GM12874 (cell line): ENCODE results near the gene AIFM3.

ENCODE experiments used
- TF ChIP-seq, protein P1 (sequence below): IDR thresholded peaks from 2 replicates; pipeline ENCODE4 v1.5.1; 2011; ENCODE audit warnings: low read depth, mild to moderate bottlenecking, control low read depth, low read length, moderate library complexity; ENCODE audit not compliant: insufficient read depth

The AIFM3 gene

DNA sequence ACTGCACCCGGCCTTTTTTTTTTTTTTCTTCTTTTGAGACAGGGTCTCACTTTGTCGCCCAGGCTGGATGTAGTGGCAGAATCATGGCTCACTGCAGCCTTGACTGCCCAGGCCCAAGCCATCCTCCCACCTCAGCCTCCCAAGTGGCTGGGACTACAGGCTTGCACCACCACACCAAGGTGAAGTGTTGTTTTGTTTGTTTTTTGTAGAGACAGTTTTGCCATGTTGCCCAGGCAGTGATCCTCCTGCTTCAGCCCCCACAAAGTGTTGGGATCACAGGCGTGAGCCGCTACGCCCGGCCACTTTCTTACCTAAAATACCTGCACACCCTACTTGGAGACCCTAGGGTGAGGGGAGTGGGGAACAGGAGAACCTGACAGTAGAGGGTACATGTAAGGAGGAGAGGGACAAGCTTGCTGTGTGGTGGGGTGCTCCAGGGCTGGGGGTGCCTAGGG is 4.5 kb upstream of the AIFM3 start:
- TF ChIP-seq, protein P1, sequence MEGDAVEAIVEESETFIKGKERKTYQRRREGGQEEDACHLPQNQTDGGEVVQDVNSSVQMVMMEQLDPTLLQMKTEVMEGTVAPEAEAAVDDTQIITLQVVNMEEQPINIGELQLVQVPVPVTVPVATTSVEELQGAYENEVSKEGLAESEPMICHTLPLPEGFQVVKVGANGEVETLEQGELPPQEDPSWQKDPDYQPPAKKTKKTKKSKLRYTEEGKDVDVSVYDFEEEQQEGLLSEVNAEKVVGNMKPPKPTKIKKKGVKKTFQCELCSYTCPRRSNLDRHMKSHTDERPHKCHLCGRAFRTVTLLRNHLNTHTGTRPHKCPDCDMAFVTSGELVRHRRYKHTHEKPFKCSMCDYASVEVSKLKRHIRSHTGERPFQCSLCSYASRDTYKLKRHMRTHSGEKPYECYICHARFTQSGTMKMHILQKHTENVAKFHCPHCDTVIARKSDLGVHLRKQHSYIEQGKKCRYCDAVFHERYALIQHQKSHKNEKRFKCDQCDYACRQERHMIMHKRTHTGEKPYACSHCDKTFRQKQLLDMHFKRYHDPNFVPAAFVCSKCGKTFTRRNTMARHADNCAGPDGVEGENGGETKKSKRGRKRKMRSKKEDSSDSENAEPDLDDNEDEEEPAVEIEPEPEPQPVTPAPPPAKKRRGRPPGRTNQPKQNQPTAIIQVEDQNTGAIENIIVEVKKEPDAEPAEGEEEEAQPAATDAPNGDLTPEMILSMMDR: no peak

DNA sequence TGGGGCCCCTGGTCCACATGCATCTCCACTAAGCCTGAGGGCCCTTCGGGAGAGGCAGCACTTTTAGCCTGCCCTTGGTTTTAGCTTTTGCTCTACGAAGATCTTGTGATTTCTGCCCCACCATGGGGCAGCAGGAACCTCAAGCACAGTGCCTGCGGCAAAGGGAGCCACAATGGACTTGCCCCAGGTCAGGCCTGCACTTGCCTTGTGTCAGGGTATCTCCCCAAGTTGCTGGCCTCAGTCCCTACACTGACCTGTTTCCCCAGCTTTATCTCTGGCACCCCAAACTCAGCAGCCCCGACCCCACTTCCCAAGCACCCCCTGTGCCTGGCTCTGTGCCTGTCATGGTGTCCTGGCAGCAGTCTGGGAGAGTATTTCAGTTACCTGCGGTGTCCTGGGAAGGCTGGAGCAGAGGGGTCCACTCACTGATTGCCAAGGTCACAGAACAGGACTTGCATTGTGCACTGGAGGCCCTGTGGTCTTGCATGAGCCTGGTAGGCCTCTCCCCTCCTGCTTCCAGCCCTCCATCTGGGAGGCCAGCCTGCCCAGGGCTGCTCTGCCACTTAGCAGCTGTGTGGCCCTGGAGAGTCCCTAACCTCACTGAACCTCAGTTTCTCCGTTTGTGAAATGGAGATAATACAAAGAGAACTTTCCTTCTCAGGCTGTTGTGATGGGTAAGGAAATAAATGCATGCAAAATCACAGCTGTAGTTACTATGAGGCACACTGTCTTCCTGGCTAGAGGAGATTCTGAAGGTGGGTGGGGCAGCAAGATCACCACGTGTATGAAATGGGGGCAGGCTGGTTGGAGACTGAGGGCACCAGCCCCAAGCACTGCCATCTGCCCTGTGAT is 3.6 kb upstream of the AIFM3 start:
- TF ChIP-seq, protein P1: no peak

DNA sequence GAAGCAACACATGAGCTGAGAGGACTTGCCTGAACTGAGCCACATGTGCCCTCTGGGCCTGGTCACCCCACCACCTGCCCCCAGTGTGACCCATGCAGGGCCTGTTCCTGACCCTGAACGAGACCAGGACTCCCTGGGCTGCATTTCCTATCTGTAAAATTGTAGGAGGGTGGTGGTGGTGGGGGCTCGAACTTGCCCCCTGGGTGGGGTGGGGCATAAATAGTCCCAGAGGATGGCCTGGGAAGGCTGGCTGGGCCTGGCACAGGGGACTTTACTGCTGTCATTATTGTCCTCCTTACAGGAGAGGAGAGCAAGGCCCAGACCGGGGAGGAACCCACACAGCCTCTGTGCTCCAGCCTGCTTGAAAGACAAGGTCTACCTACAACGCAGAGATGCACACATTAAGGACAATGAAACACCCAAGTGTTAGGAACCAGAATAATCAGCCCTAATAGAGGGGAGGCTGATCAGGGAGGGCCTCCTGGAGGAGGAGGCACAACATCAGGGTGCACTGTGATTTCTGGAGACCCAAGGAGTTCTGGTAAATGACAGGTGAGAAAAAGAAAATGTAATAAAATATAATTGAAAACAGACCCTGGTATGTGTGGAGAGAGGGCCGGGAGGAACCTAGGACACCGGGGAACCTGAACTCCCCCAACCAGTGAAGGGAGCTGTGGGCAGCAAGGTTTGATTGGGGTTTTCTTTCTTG is 2.8 kb upstream of the AIFM3 start:
- TF ChIP-seq, protein P1: no peak

DNA sequence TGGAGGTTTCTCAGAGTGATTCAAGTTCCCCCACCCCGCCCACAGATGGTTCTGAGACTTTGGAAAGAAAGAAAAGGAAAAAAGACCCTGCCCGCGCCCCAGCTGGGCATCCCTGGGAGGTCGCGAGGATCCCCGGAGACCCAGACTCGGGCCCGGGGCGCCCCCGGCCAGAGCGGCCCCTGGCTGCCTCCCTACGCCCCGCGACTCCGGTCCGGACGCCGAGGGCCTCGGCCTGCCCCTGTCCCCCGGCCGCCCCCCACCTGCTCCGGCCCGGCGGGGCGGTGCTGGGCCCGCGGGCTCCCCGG is 2.3 kb upstream of the AIFM3 start:
- TF ChIP-seq, protein P1: no peak

DNA sequence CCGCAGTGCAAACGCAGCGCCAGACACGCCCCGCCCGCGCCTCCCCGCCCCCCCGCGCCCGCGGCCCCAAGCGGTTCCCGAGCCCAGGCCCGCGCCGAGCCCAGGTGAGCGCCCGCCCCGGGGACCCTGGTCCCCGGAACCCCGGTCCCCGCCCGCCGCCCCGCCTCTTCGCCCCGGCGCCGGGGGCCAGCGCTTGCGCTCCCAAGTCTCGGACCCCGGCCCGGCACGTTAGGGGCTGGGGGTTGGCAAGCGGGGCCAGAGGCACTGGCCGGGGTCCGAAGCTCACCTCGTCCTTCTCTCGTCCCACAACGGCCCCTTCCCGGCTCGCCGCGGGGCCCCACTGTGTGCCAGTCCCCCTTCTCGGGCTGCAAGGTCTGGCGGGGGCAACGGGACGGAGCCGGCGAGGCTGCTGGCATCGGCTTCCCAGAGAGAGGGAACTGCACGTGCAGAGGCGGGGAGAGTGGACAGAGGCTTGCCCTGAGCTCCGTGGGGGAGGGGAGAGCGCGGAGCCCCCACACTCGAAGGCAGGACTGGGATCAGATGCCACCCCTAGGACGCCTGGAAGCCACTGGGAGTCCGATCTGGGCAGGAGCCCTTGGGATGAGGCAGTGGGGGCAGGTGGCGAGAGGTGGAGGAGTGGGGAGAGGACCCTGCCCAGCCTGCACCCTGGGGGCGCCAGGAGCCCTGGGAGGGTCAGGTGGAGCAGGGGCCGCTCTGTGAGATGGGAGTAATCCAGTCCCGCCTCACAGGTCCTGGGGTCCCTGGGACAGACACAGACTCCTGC is 1.8 kb upstream of the AIFM3 start:
- TF ChIP-seq, protein P1: no peak

DNA sequence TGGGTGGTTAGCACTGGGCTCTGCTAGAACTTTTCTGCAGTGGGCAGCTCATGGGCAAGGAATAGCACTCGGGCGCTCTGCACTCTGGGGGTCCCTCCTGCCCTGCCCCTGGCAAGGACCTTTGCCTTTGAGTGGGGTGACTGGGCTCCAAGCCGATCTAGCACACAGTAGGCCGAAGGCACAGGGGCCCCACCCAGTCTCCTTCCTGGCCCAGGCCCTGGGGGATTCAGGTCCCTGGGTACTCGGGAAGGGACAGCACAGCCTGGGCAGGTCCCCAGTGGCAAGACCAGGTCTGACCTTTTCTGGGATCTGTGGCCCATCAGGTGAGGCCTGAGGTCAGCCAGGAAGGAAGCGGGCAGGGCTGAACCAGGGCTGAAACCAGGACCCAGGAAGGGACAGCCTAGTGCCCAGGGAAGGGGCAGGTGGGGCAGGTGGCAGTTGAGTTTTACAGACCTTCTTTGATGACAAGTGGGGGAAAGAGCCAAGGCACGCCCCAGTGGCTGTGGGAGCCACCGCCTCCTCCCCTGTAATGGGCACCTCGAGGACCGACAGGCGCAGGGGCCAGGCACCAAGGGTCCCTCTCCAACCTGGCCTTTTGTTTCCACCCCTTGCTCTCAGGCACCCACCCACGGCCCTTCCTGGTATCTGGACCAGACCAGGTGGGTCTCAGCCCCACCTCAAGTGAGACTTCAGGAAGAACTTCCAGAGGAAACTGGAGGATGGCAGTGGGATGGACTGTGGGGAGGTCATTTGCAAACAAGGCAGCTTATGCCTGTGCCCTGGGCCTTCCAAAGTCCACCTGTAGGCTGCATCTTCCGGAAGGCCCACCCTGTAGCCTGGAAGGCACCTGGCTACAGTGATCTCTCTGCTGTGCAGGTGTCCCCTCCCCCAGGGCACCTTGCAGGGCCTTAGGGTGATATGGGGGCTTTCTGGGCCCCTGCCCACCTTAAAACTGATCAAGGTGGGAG is 883 bp upstream of the AIFM3 start:
- TF ChIP-seq, protein P1: no peak
